IMR-90 (cell line): ENCODE data around the gene SERPINE2. TPM values are rescaled to one million over a fixed set of nuclear protein-coding genes. Genes with fewer than 3 reads are reported as not detected.

Source experiments
- ATAC-seq: fragments of 200-7000 bp; cut with Tn5 transposase; 2 replicates; pipeline ENCODE4 v1.9.1; 2020; ENCODE audit warnings: low read depth, mild to moderate bottlenecking, moderate library complexity
- BruUV-seq: library from RNA; stranded (reverse); fragments of 400-500 nt; replicated peaks from 2 replicates; lab custom pipeline; 2021; lab: Mats Ljungman, UMichigan
- CTCF ChIA-PET: fragments of 300-600 bp; formaldehyde crosslinking; extraction: SDS; loops from one replicate; lab custom pipeline; 2021; ENCODE audit warnings: antibody characterized with exemption; lab: Yijun Ruan, JAX
- POLR2A ChIA-PET: fragments of 300-600 bp; sonication (Branson Sonifier 250); formaldehyde crosslinking; loops from one replicate; lab custom pipeline; 2022; ENCODE audit warnings: antibody characterized with exemption; ENCODE audit not compliant: unreplicated experiment; lab: Charles Lee
- DNase-seq: peaks from one replicate; pipeline ENCODE4 v3.0.0; 2013
- H2AFZ ChIP-seq: replicated peaks from 2 replicates; pipeline ENCODE3; 2013; ENCODE audit warnings: low read length, mild to moderate bottlenecking; ENCODE audit not compliant: poor library complexity
- H2AK5ac ChIP-seq: 2 replicates; pipeline ENCODE4 v1.6.1; 2013; ENCODE audit warnings: low read depth, low read length, inconsistent platforms
- H2AK9ac ChIP-seq: replicated peaks from 2 replicates; pipeline ENCODE3; 2013; ENCODE audit warnings: mild to moderate bottlenecking, low read depth, low read length, moderate library complexity; ENCODE audit not compliant: poor library complexity
- H2BK120ac ChIP-seq: 2 replicates; pipeline ENCODE4 v1.6.1; 2013; ENCODE audit warnings: low read depth, low read length, inconsistent platforms
- H2BK15ac ChIP-seq: 3 replicates; pipeline ENCODE4 v1.6.1; 2013; ENCODE audit warnings: low read depth, low read length, inconsistent platforms
- H2BK20ac ChIP-seq: 2 replicates; pipeline ENCODE4 v1.6.1; 2013; ENCODE audit warnings: low read depth, mild to moderate bottlenecking, inconsistent platforms, low read length, moderate library complexity
- H2BK5ac ChIP-seq: 2 replicates; pipeline ENCODE4 v1.6.1; 2013; ENCODE audit warnings: mild to moderate bottlenecking, low read depth, low read length, inconsistent platforms; ENCODE audit not compliant: poor library complexity, severe bottlenecking
- H3K14ac ChIP-seq: replicated peaks from 2 replicates; pipeline ENCODE4 v1.6.1; 2013; ENCODE audit warnings: low read depth, low read length, inconsistent platforms
- H3K18ac ChIP-seq: 2 replicates; pipeline ENCODE4 v1.6.1; 2013; ENCODE audit warnings: low read depth, low read length, control low read depth
- H3K23ac ChIP-seq: 2 replicates; pipeline ENCODE4 v1.6.1; 2013; ENCODE audit warnings: low read depth, low read length, inconsistent platforms
- H3K27ac ChIP-seq: 2 replicates; pipeline ENCODE4 v1.5.1; 2013; ENCODE audit warnings: mild to moderate bottlenecking, control low read depth, low read length; ENCODE audit not compliant: insufficient read depth
- H3K27me3 ChIP-seq: 2 replicates; pipeline ENCODE4 v1.6.1; 2013; ENCODE audit warnings: low read length; ENCODE audit not compliant: control insufficient read depth, insufficient read depth
- H3K36me3 ChIP-seq: 2 replicates; pipeline ENCODE4 v1.6.1; 2013; ENCODE audit warnings: low read length, mixed read lengths; ENCODE audit not compliant: control insufficient read depth, insufficient read depth
- H3K4ac ChIP-seq: 2 replicates; pipeline ENCODE4 v1.6.1; 2013; ENCODE audit warnings: low read depth, low read length, inconsistent platforms
- H3K4me1 ChIP-seq: 2 replicates; pipeline ENCODE4 v1.6.1; 2013; ENCODE audit warnings: low read length, mixed read lengths; ENCODE audit not compliant: control insufficient read depth, insufficient read depth
- H3K4me2 ChIP-seq: 2 replicates; pipeline ENCODE4 v1.6.1; 2013; ENCODE audit warnings: low read depth, mild to moderate bottlenecking, control low read depth, low read length, moderate library complexity
- H3K4me3 ChIP-seq: 2 replicates; pipeline ENCODE4 v1.5.1; 2013; ENCODE audit warnings: low read depth, mild to moderate bottlenecking, control low read depth, low read length, moderate library complexity; ENCODE audit not compliant: insufficient read depth
- H3K56ac ChIP-seq: 2 replicates; pipeline ENCODE4 v1.6.1; 2013; ENCODE audit warnings: low read length, inconsistent platforms; ENCODE audit not compliant: insufficient read depth; ENCODE audit errors: extremely low read depth
- H3K79me1 ChIP-seq, 2 experiments: 2 replicates each; pipeline ENCODE4 v1.6.1; 2013; ENCODE audit warnings: low read length in 2 of 2, inconsistent platforms in 1 of 2, low read depth in 1 of 2
- H3K9ac ChIP-seq: 2 replicates; pipeline ENCODE4 v1.6.1; 2013; ENCODE audit warnings: low read depth, low read length, control low read depth
- H3K9me1 ChIP-seq: 2 replicates; pipeline ENCODE4 v1.6.1; 2013; ENCODE audit warnings: low read length, inconsistent platforms; ENCODE audit not compliant: insufficient read depth
- H3K9me3 ChIP-seq: 2 replicates; pipeline ENCODE4 v1.6.1; 2013; ENCODE audit warnings: low read length; ENCODE audit not compliant: control insufficient read depth, insufficient read depth
- H4K20me1 ChIP-seq: 2 replicates; pipeline ENCODE4 v1.6.1; 2013; ENCODE audit warnings: low read length, inconsistent platforms; ENCODE audit not compliant: insufficient read depth
- H4K5ac ChIP-seq: 2 replicates; pipeline ENCODE4 v1.6.1; 2013; ENCODE audit warnings: mild to moderate bottlenecking, low read depth, low read length, control low read depth
- H4K8ac ChIP-seq, 2 experiments: 2 replicates each; pipeline ENCODE4 v1.6.1; 2013; ENCODE audit warnings: low read depth in 2 of 2, low read length in 2 of 2, control low read depth in 1 of 2, inconsistent platforms in 1 of 2
- H4K91ac ChIP-seq: 2 replicates; pipeline ENCODE4 v1.6.1; 2013; ENCODE audit warnings: low read depth, low read length, inconsistent platforms; ENCODE audit not compliant: insufficient read depth
- BHLHE40 ChIP-seq: fragments of 150-350 bp; IDR thresholded peaks from 2 replicates; pipeline ENCODE4 v1.6.1; 2016; ENCODE audit warnings: mild to moderate bottlenecking, low read depth, low read length
- CTCF ChIP-seq: conservative IDR thresholded peaks from 2 replicates; pipeline ENCODE4 v1.5.1; 2012; ENCODE audit warnings: mild to moderate bottlenecking, low read depth, low read length, improper control_type of control experiment
- FOS ChIP-seq: fragments of 150-350 bp; IDR thresholded peaks from 2 replicates; pipeline ENCODE4 v1.6.1; 2016; ENCODE audit warnings: low read depth, low read length
- MXI1 ChIP-seq: IDR thresholded peaks from 2 replicates; pipeline ENCODE4 v1.6.1; 2012; ENCODE audit warnings: low read depth, mild to moderate bottlenecking, low read length, moderate library complexity, borderline replicate concordance
- USF2 ChIP-seq: fragments of 150-350 bp; IDR thresholded peaks from 2 replicates; pipeline ENCODE4 v1.6.1; 2017; ENCODE audit warnings: mild to moderate bottlenecking, antibody characterized with exemption, low read length, low read depth
- WGBS, 2 experiments: methylation state at CpG; one replicate each; pipeline versions ENCODE4 v1.1.5 to v1.1.7; 2013; ENCODE audit warnings: missing lambda C conversion rate in 2 of 2; ENCODE audit not compliant: insufficient read length in 1 of 2; ENCODE audit errors: extremely low coverage in 2 of 2; 5-methylcytosine and 5-hydroxymethylcytosine counted together
- dilution Hi-C: fragments of 300-500 bp; cut with HindIII; formaldehyde crosslinking; loops from one replicate; pipeline ENCODE4 v1.14.3; 2018; ENCODE audit warnings: low sequenced_read_pairs; ENCODE audit not compliant: unreplicated experiment
- in situ Hi-C: fragments of 300-500 bp; cut with MboI; formaldehyde crosslinking; loops from 3 replicates; pipeline ENCODE4 v1.14.3; 2019; ENCODE audit warnings: low sequenced_read_pairs, inconsistent platforms, mixed read lengths
- intact Hi-C: fragments of 100-400 bp; cut with micrococcal nuclease; formaldehyde crosslinking; loops from 2 replicates; pipeline ENCODE4 v1.10.0; 2022
- polyA plus RNA-seq, 3 experiments: library from polyadenylated mRNA; depleted of rRNA; stranded (reverse); fragments of >200 nt; gene quantifications; 2 replicates each; pipeline ENCODE4 v1.2.3, GENCODE V29; 2012; ENCODE audit warnings: low replicate concordance in 1 of 3
- total RNA-seq: library from RNA; depleted of rRNA; stranded (reverse); fragments of >200 nt; gene quantifications from 2 replicates; pipeline ENCODE4 v1.2.3, GENCODE V29; 2012

Gene SERPINE2
- total and polyA plus RNA-seq, 2 of the 4 experiments (the other 2 are of a cell fraction): 24.0 to 62.7 TPM

- dilution Hi-C loops: no loop called here
Measured at GRCh38 chr2:223930103-223930976, 108.7 kb downstream of the SERPINE2 start.

More at GRCh38 chr2:223930103-223930976, 108.7 kb downstream of the SERPINE2 start:
- Histone ChIP-seq H3K4me3 (no peak overlapping the region), H3K27ac (peak overlapping the region; percentile 36; the same call in 1 of the 2 replicates), H3K4me2 (peak overlapping the region; percentile 47), H4K5ac (peak overlapping the region; percentile 7; the same call in 1 of the 2 replicates), H3K14ac (peak overlapping the region; percentile 20; the same call in 1 of the 2 replicates), H3K79me1 (peaks cover 18 to 78% of the 10 kb centered on the region in 2 experiments; a peak in 3 of 4 replicates), H3K4me1 (peaks cover 14% of the 10 kb centered on the region), H4K8ac (peak overlapping the region in 1 of 2 experiments; percentile 44; a peak in 2 of 4 replicates), H4K20me1 (peaks cover 48% of the 10 kb centered on the region), H3K36me3 (no peaks in the 10 kb centered on the region), H2AFZ (peak overlapping the region; percentile 60), H2BK120ac (no peak overlapping the region), H3K56ac (peak overlapping the region; percentile 65), H3K23ac (peak overlapping the region; percentile 36; the same call in 1 of the 2 replicates), H2BK15ac (no peak overlapping the region), H3K4ac (peak overlapping the region; percentile 19), H4K91ac (peak overlapping the region; percentile 41; the same call in 1 of the 2 replicates), H3K9ac (no peak overlapping the region; the same call in 1 of the 2 replicates), H2AK9ac (no peak overlapping the region), H2BK5ac (peak overlapping the region; percentile 17), H3K9me3 (no peaks in the 10 kb centered on the region; the same call in none of the 2 replicates), H3K9me1 (peaks cover 13% of the 10 kb centered on the region), H3K18ac (peak overlapping the region; percentile 1; the same call in 1 of the 2 replicates), H2AK5ac (peak overlapping the region; percentile 3), H3K27me3 (no peaks in the 10 kb centered on the region), H2BK20ac (no peak overlapping the region)
- DNase-seq (peak; percentile 76), ATAC-seq (peak; percentile 67)
- in situ Hi-C loops: no loop called here
- 57% methylated on average over 10 of the region's 23 CpGs; no CpG with 5 or more reads in 1 of the 2 experiments for WGBS, 2 experiments
- TF ChIP-seq CTCF (no peak), FOS (no peak), USF2 (peak; percentile 42; the same call in 1 of the 2 replicates), BHLHE40 (peak; percentile 61), MXI1 (0 out of 2 replicates have a peak, but pooled peaks have one; percentile 19)
- intact Hi-C loops: no loop called here
- no TSS peak for BruUV-seq
- ChIA-PET CTCF (interaction anchor here (0.6 to 0.7 kb wide), 2 partner anchors 29 to 422 kb away, joined by 3 to 4 read pairs; no protein-coding TSS in a partner anchor), POLR2A (no interaction called here)
